GM19468 (cell line): ENCODE results near the gene TMEM116.
"Not testable (repeated sequence)": the region's sequence is repeated elsewhere in the genome, so short reads cannot be mapped to it uniquely, and the experiment has no call there.

Experiments
- ATAC-seq: cut with Tn5 transposase; IDR thresholded peaks from one replicate; pipeline ENCODE4 v1.9.1; 2021; ENCODE audit warnings: mild to moderate bottlenecking, moderate library complexity, moderate number of reproducible peaks; ENCODE audit not compliant: unreplicated experiment; ENCODE audit errors: extremely low read depth

Gene TMEM116

DNA sequence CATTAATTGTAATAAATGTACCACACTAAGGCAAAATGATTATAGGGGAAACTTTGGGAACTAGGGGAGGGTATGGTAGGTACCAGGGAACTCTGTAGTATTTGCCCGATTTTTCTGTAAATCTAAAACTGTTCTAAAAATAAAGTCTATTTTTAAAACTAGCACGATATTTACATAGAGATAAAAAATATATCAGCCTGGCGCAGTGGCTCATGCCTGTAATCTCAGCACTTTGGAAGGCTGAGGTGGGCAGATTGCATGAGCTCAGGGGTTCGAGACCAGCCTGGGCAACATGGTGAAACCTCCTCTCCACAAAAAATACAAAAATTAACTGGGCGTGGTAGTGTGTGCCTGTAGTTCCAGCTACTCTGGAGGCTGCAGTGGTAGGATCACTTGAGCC lies 32.4 kb downstream of the TMEM116 start:
- ATAC-seq, result no peak

DNA sequence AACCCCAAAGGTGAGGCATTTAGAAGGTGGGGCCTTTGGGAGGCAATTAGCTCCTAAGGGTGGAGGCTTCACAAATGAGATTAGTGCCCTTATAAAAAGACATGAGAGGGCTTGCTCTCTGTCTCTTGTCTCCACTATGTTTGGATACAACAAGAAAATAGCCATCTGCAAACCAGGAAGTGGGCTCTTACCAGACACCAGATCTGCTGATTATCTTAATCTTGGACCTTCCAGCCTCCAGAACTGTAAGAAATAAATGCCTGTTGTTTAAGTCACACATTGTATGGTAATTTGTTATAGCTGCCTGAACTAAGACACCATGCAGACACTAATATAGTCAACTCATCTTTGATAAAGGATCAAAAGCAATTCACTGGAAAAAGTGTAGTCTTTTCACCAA lies 34.4 kb downstream of the TMEM116 start:
- no peak for ATAC-seq

DNA sequence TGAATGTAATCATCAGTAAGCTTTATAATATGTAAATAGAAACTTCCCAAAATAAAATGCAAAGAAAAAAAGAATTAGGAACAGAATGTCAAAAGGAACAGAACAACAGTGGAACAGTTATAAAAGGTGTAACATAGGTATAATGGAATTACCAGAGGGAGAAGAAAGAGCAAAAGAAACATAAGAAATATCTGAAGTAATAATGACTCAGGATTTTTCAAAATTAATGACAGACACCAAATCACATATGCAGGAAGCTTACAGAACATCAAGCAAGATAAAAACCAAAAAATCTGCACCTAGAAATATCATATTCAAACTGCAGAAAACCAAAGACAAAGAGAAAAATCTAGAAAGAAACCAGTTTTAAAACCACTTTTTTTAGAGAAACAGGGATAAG lies 36.1 kb downstream of the TMEM116 start:
- ATAC-seq, result no peak

DNA sequence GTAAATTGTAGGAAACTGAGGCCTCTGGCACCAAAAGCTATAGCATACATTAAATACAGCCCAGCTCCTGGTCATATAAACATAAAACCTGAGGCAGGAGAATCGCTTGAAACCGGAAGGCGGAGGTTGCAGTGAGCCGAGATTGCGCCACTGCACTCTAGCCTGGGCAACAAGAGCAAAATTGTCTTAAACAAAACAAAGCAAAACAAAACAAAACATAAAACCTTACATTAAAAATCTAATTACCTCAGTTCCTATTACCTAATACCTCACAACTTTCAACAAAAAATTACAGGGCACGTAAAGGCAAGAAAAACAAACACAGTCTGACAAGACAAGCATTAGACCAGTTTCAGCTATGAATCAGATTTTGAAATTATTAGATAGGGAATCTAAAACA lies 36.7 kb downstream of the TMEM116 start:
- no peak for ATAC-seq

DNA sequence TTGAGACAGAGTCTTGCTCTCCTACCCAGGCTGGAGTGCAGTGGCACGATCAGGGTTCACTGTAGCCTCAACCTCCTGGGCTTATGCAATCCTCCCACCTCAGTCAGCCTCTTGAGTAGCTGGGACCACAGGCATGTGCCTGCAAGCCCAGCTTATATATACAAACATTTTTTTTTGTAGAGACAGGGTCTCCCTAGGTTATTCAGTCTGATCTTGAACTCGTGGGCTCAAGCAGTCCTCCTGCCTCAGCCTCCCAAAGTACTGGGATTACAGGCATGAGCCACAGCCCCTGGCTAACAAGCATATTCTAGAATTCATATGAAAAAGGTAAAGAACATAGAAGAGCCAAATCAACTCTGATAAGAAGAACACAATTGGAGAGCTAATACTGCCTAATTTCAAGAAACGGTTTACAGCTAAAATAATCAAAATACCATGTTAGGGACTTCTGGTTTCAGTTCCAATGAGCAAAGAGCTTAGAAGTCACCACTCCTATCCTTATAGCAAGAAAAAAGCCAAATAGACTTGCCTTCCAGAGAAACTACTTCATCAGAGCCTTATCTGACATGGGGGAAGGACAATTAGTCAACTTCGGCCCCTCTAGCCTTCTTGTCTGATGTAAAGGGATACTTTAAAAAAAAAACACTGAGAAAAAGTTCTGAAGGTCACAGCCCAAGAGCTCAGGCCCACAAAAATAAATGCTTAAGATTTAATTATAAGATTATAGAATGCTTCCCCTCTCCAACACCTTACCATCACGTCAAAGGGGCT lies 37.6 kb downstream of the TMEM116 start:
- no peak for ATAC-seq

DNA sequence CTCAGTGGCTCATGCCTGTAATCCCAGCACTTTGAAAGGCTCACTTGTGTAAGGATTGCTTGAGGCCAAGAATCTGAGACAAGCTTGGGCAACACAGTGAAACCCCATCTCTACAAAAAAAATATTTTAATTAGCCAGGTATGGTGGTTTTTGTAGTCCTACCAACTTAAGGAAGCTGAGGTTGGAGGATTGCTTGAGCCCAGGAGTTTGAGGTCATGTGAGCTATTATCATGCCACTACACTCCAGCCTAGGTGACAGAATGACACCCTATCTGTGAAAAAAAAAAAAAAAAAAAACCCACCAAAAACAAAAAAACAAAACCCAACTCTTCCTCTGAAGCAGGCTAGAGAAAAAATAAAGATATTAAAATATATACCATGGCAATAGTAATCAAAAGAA lies 41.2 kb downstream of the TMEM116 start:
- ATAC-seq, result no peak

DNA sequence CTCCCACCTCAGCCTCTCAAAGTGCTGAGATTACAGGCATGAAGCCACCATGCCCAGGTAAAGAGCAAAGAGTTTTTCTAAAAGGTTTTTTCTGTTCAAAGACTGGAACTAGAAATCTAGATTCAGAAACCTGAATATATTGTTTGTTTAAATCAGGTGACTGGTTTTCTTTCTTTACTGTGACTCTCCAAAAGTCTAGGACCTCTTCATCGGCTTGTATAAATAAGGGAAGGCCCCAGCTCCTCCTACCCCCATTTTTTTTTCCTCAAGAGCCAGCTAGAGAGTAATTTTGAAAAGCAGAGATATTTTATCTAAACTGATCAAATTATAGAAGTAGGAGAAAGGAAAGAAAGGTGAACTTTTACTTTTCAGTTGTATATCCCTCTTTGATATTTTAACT lies 48.0 kb downstream of the TMEM116 start:
- no peak for ATAC-seq

DNA sequence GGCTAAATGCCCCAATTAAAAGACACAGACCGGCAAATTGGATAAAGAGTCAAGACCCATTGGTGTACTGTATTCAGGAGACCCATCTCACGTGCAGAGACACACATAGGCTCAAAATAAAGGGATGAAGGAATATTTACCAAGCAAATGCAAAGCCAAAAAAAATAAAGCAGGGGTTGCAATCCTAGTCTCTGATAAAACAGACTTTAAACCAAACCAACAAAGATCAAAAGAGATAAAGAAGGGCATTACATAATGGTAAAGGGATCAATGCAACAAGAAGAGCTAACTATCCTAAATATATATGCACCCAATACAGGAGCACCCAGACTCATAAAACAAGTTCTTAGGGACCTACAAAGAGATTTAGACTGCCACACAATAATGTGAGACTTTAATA lies 53.4 kb downstream of the TMEM116 start:
- ATAC-seq, result not testable (repeated sequence)

DNA sequence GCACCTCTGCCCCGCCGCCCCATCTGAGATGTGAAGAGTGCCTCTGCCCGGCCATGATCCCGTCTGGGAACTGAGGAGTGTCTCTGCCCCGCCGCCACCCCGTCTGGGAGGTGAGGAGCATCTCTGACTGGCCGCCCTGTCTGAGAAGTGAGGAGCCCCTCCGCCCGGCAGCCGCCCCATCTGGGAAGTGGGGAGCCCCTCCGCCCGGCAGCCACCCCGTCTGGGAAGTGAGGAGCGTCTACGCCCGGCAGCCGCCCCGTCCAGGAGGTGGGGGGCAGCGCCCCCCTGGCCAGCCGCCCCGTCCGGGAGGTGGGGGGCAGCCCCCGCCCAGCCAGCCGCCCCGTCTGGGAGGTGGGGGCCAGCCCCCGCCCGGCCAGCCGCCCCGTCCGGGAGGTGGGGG lies 55.7 kb downstream of the TMEM116 start:
- not testable (repeated sequence) for ATAC-seq

DNA sequence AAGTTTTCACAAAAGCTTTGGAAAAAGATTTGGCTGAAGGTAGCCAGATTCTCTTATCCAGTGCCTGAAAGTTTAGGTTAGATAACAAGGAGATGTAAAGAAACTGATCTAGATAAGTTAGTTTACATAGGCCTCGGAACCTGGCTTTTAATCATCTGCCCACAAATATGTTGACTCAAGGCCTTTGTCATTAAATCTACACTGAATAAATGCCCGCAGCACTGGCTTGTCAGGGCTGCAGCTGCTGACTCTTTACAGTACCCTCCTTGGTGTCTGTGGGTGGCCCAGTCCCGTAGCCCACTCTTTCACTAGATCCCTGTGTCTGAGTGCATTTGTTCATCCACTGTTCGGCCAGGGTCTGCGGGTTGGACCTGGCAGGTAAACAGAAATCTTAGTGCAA lies 58.0 kb downstream of the TMEM116 start:
- ATAC-seq, result no peak

DNA sequence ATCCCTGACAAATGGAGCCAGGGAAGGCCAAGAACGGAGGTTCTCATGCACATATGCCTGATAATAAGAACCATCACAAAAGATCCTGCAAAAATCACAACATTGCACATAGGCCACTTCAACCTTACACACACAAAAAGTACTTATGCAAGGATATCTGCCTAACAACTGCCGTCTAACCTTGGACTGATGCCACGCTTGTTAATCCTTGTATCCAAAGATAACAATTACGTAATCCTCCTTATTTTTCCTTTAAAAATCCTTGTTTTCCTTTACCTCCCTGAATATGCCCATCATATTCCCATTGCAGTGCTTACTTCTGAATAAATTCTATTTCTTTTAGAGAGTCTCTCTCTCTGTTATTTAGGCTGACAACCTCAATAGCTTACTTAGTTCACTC lies 59.5 kb downstream of the TMEM116 start:
- ATAC-seq, result no peak

DNA sequence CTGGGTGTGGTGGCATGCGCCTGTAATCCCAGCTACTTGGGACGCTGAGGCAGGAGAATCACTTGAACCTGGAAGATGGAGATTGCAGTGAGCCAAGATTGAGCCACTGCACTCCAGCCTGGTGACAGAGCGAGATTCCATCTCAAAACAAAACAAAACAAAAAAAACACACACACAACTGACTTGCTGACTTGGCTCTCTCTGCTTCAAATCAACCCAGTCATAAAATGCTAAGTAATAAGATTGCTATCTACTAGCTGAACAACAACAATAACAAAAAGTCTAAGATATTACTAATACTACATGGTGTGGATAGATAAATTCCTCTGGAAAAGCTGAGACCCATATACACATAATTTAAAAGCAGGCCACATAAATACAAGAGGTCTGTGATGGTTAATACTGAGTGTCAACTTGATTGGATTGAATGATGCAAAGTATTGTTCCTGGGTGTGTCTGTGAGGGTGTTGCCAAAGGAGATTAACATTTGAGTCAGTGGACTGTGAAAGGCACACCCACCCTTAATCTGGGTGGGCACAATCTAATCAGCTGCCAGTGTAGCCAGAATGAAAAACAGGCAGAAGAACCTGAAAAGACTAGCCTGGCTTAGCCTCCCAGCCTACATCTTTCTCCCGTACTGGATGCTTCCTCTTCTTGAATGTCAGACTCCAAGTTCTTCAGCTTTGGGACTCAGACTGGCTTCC lies 60.7 kb downstream of the TMEM116 start:
- not testable (repeated sequence) for ATAC-seq

DNA sequence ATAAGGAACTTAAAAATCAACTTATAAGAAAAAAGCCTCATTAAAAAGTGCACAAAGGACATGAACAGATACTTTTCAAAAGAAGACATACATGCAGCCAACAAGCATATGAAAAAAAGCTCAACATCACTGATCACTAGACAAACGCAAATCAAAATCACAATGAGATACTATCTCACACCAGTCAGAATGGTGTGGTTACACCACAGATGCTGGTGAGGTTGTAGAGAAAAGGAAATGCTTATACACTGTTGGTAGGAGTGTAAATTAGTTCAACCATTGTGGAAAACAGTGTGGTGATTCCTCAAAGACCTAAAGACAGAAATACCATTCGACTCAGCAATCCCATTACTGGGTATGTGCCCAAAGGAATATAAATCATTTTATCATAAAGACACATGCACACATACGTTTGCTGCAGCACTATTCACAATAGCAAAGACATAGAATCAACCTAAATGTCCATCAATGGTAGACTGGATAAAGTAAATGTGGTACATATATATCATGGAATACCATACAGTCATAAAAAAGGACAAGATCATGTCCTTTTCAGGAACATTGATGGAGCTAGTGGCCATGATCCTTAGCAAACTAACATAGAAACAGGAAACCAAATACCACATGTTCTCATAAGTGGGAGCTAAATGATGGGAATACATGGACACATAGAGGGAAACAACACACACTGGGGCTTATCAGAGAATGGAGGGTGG lies 61.8 kb downstream of the TMEM116 start:
- not testable (repeated sequence) for ATAC-seq

DNA sequence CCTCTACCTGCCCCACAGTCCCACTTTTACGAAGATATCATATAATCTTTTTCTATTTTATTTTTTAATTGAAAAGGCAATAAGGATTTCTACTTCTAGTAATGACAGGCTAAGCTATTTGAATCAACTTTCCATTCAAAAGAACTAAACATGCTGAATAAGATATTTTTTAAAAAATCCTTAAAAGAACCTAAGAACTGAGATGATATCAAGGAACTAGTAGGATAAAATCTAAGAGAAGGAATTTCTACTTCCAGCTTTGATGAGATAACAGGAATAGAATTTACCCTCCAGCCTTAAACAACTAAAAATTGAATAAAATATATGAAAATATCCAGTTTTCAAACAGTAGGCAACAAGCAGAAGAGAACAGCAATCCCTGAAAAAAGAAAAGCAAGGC lies 69.0 kb downstream of the TMEM116 start:
- ATAC-seq, result no peak

DNA sequence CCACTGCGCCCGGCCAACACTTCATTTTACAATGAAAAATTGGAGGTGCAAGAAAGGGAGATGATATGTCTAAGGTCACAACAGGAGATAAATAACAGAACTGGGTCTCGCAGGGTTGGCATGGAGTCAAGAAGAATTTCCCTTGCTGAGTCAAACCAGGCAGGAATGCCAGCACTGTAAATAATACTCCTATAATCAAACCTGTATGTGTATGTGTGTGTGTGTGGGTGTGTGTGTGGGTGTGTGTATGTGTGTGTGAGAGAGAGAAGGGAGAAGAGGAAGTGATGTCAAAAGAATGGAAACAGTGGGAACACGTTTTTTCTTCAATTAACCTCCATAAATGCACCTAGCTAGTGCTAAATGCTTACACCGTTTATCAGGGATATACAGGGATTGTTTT lies 70.4 kb downstream of the TMEM116 start:
- no peak for ATAC-seq

DNA sequence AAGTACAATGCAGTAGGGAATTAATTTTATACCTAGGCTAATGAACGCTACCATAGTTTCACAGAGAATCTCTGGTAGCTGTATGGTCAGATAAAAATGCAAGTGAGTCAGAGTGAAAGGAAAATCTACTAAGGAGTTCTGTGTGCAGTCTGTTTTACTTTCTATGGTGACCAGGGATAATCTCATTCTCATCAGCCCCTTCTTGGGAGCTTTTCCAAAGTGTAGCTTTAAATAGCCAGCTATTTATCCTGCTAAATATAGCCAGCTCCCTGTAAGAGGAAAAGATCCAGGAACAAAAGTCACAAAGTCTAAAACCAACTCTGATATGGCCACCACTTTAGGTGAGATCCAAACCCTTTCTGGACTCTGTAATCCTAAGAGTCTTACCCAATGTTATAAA lies 75.5 kb downstream of the TMEM116 start:
- ATAC-seq, result no peak

DNA sequence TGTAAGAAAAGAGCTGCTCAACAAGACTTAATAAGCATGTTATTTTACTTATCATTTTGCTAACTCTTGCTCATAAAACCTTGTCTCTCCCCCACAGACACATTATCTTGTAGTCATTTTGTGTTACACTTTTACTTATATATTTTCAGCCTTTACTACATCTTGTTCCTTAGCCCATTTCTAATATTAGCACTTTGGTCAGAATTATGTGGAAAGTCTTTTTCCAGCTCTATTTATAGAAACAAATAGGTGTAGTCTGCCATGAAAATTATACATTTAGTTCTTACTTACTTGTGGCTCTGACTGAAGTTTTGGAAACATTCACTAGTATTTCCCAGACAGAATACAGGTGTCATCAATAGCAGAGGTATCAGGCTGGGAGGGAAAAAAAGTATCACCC lies 76.1 kb downstream of the TMEM116 start:
- ATAC-seq, result no peak

DNA sequence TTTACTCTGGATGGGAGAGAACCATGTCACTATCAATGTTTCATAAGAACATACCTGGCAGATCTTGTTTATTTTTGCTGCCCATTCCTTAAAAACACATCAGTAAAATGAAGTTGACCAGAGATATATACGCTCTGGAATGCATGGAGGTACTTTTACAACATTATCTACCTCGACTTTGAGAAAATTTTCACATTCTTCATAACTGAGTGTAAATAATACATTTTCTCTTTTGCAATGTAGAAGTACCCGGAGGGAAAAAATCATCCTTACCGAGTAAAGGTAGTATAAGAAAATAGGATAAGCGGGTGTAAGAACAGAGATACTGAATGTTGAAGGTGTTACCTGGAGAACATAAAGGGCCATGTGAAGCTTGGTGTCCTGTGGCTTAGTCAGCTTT lies 80.7 kb downstream of the TMEM116 start:
- ATAC-seq, result no peak

DNA sequence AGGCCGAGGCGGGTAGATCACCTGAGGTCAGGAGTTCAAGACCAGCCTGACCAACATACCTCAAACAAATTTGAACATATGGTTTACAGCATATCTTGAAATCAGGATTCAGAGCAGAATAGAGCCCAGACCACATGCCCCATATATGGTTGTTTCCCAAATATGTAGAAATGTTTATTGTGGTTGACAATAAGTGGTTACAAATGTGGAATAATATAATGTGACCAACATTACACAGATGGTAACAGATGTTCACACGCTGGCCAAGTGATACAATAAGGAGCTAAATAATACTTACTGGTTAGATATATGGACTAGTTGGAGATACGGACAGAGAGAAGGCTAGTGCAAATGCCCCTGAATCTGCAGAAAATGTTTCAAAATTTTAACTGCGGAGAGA lies 85.6 kb downstream of the TMEM116 start:
- no peak for ATAC-seq

DNA sequence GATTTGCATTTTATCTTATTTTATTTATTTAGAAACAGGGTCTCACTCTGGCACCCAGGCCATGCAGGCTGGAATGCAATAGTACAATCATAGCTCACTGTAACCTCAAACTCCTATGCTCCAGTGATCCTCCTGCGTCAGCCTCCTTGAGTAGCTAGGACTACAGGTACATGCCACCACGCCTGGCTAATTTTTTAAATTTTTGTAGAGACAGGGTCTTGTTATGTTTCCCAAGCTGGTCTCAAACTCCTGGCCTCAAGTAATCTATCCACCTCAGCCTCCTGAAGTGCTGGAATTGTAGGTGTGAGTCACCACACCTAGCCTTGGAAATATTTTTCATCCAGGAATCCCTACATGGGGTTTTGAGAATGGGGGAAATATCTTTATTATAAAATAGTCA lies 86.3 kb downstream of the TMEM116 start:
- ATAC-seq, result no peak

DNA sequence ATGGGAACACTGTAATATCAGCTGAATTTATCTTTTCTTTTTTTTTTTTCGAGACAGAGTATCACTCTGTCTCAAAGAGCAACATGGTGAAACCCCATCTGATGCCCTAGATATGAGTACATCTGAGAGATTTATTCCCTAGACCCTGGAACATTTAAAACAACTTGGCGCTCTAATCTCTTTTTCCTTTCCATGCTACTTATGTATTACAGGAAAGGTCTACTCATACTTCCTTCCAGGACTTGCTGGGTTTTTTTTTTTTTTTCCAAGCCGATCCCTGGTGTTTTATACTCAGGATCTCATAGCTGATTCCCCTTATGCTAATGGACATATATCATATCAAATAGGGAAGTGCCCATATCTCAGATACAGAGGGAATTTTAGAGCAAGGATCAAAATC lies 87.8 kb downstream of the TMEM116 start:
- ATAC-seq, result no peak
